H1 (cell line): ENCODE results near the gene PRDM2. TPM values are rescaled to one million over a fixed set of nuclear protein-coding genes. Genes with fewer than 3 reads are reported as not detected.

Experiments
- CTCF ChIA-PET: fragments of 300-600 bp; sonication (Branson Sonifier 250); formaldehyde crosslinking; loops from one replicate; lab custom pipeline; 2021; ENCODE audit not compliant: partially characterized antibody; lab: Charles Lee
- POLR2A ChIA-PET: fragments of 300-600 bp; sonication (Branson Sonifier 250); formaldehyde crosslinking; loops from one replicate; lab custom pipeline; 2021; ENCODE audit warnings: inconsistent platforms; ENCODE audit not compliant: partially characterized antibody; lab: Charles Lee
- DNase-seq, 2 experiments: peaks; one replicate each; pipeline versions ENCODE4 v3.0.0 to v3.0.0-alpha.2; 2010 to 2022; ENCODE audit warnings: low spot score in 2 of 2, low read depth in 1 of 2, mixed read lengths in 1 of 2
- FAIRE-seq: peaks from 2 replicates; lab custom pipeline; 2011; peaks lifted over from hg19 to GRCh38; lab: Jason Lieb, UNC
- H2AFZ ChIP-seq: 2 replicates; pipeline ENCODE4 v1.8.1; 2012; ENCODE audit warnings: low read length, inconsistent platforms
- H2AK5ac ChIP-seq: 2 replicates; pipeline ENCODE4 v1.6.1; 2013; ENCODE audit warnings: low read depth, low read length
- H2BK120ac ChIP-seq: replicated peaks from 2 replicates; pipeline ENCODE3; 2013; ENCODE audit warnings: low read depth, low read length, inconsistent platforms
- H2BK12ac ChIP-seq: 2 replicates; pipeline ENCODE4 v1.6.1; 2013; ENCODE audit warnings: low read depth, low read length
- H2BK15ac ChIP-seq: 2 replicates; pipeline ENCODE4 v1.6.1; 2013; ENCODE audit warnings: low read length
- H2BK20ac ChIP-seq: 2 replicates; pipeline ENCODE4 v1.6.1; 2013; ENCODE audit warnings: low read length
- H2BK5ac ChIP-seq: 2 replicates; pipeline ENCODE4 v1.6.1; 2013; ENCODE audit warnings: low read depth, low read length
- H3K14ac ChIP-seq: 2 replicates; pipeline ENCODE4 v1.6.1; 2013; ENCODE audit warnings: inconsistent platforms; ENCODE audit not compliant: insufficient read length
- H3K18ac ChIP-seq: 2 replicates; pipeline ENCODE4 v1.6.1; 2013; ENCODE audit warnings: low read length; ENCODE audit errors: extremely low read depth
- H3K23ac ChIP-seq: 2 replicates; pipeline ENCODE4 v1.6.1; 2013; ENCODE audit warnings: inconsistent platforms; ENCODE audit not compliant: insufficient read length
- H3K23me2 ChIP-seq: 2 replicates; pipeline ENCODE4 v1.6.1; 2013; ENCODE audit warnings: low read depth, low read length
- H3K27ac ChIP-seq: 2 replicates; pipeline ENCODE4 v1.6.1; 2011; ENCODE audit warnings: low read depth, low read length, inconsistent platforms
- H3K27me3 ChIP-seq, 4 experiments: replicated peaks in 1 of 4; 1 replicate in 1 of 4; 2 replicates in 3 of 4; pipeline versions ENCODE4 v1.6.1 to v1.8.1; 2011 to 2013; ENCODE audit warnings: low read length in 3 of 4, mild to moderate bottlenecking in 3 of 4, inconsistent platforms in 2 of 4, mixed read lengths in 2 of 4, moderate library complexity in 1 of 4; ENCODE audit not compliant: control insufficient read depth in 3 of 4, insufficient read depth in 3 of 4; ENCODE audit errors: extremely low read depth in 1 of 4
- H3K36me3 ChIP-seq, 4 experiments: 2 replicates each; pipeline versions ENCODE4 v1.6.1 to v1.8.1; 2011 to 2013; ENCODE audit warnings: mild to moderate bottlenecking in 4 of 4, low read length in 3 of 4, moderate library complexity in 2 of 4, control low read depth in 1 of 4, inconsistent platforms in 1 of 4; ENCODE audit not compliant: insufficient read depth in 4 of 4, control insufficient read depth in 2 of 4
- H3K4ac ChIP-seq: replicated peaks from 2 replicates; pipeline ENCODE3; 2013; ENCODE audit warnings: low read length, low read depth, mixed read lengths, inconsistent platforms; ENCODE audit not compliant: insufficient read length
- H3K4me1 ChIP-seq, 4 experiments: replicated peaks in 1 of 4; 1 replicate in 1 of 4; 2 replicates in 3 of 4; pipeline versions ENCODE4 v1.6.1 to v1.8.1; 2011 to 2013; ENCODE audit warnings: low read length in 3 of 4, inconsistent platforms in 2 of 4, mixed read lengths in 1 of 4; ENCODE audit not compliant: insufficient read depth in 4 of 4, control insufficient read depth in 3 of 4
- H3K4me2 ChIP-seq, 2 experiments: 2 replicates each; pipeline versions ENCODE4 v1.6.1 to v1.8.1; 2011 to 2013; ENCODE audit warnings: low read depth in 2 of 2, low read length in 2 of 2, control low read depth in 1 of 2, inconsistent platforms in 1 of 2, mild to moderate bottlenecking in 1 of 2; ENCODE audit not compliant: insufficient read depth in 1 of 2
- H3K4me3 ChIP-seq, 4 experiments: fragments of 200-600, 300-600 bp in 1 of 4; sonication (generic), shearing (Covaris generic), sonication (Bioruptor Twin) in 1 of 4; 2 replicates each; pipeline versions ENCODE4 v1.5.1 to v1.8.1; 2011 to 2016; ENCODE audit warnings: low read length in 4 of 4, low read depth in 3 of 4, control low read depth in 2 of 4, inconsistent platforms in 2 of 4, mild to moderate bottlenecking in 2 of 4, mixed read lengths in 1 of 4, moderate library complexity in 1 of 4; ENCODE audit not compliant: insufficient read depth in 2 of 4; ENCODE audit errors: extremely low read depth in 1 of 4
- H3K56ac ChIP-seq: replicated peaks from 2 replicates; pipeline ENCODE3; 2013; ENCODE audit warnings: low read depth, mild to moderate bottlenecking, mixed read lengths, low read length, inconsistent platforms; ENCODE audit not compliant: insufficient read length
- H3K79me1 ChIP-seq: 2 replicates; pipeline ENCODE4 v1.6.1; 2013; ENCODE audit warnings: low read depth, low read length, control low read depth
- H3K79me2 ChIP-seq, 2 experiments: 2 replicates each; pipeline versions ENCODE4 v1.6.1 to v1.8.1; 2012 to 2013; ENCODE audit warnings: low read length in 2 of 2, mild to moderate bottlenecking in 2 of 2, inconsistent platforms in 1 of 2; ENCODE audit not compliant: insufficient read depth in 2 of 2, control insufficient read depth in 1 of 2
- H3K9ac ChIP-seq, 4 experiments: replicated peaks in 1 of 4; 1 replicate in 1 of 4; 2 replicates in 3 of 4; pipeline versions ENCODE4 v1.6.1 to v1.8.1; 2011 to 2013; ENCODE audit warnings: low read depth in 3 of 4, low read length in 3 of 4, control low read depth in 2 of 4, mild to moderate bottlenecking in 2 of 4, moderate library complexity in 2 of 4, inconsistent platforms in 1 of 4; ENCODE audit errors: extremely low read depth in 1 of 4
- H3K9me3 ChIP-seq, 2 experiments: 2 replicates each; pipeline versions ENCODE4 v1.6.1 to v1.8.1; 2012 to 2013; ENCODE audit warnings: mild to moderate bottlenecking in 2 of 2, moderate library complexity in 2 of 2, control low read depth in 1 of 2, inconsistent platforms in 1 of 2, low read depth in 1 of 2, low read length in 1 of 2, mixed read lengths in 1 of 2; ENCODE audit not compliant: insufficient read depth in 2 of 2
- H4K20me1 ChIP-seq, 2 experiments: replicated peaks in 1 of 2; 2 replicates each; pipeline versions ENCODE3 to v1.8.1; 2011 to 2013; ENCODE audit warnings: inconsistent platforms in 2 of 2, low read length in 2 of 2, mild to moderate bottlenecking in 1 of 2; ENCODE audit not compliant: insufficient read depth in 2 of 2, control insufficient read depth in 1 of 2
- H4K5ac ChIP-seq: 2 replicates; pipeline ENCODE4 v1.6.1; 2013; ENCODE audit warnings: low read length, low read depth, mixed read lengths, inconsistent platforms; ENCODE audit not compliant: insufficient read length
- H4K8ac ChIP-seq: 2 replicates; pipeline ENCODE4 v1.8.0; 2013; ENCODE audit warnings: mild to moderate bottlenecking, moderate library complexity, low read length, inconsistent platforms; ENCODE audit not compliant: insufficient read depth; ENCODE audit errors: extremely low read depth
- H4K91ac ChIP-seq: replicated peaks from 2 replicates; pipeline ENCODE3; 2013; ENCODE audit warnings: low read length, mixed read lengths, inconsistent platforms; ENCODE audit not compliant: insufficient read length
- CEBPB ChIP-seq: IDR thresholded peaks from 2 replicates; pipeline ENCODE4 v1.6.1; 2012; ENCODE audit warnings: low read depth, low read length
- CTBP2 ChIP-seq: IDR thresholded peaks from 2 replicates; pipeline ENCODE4 v1.7.0; 2011; ENCODE audit warnings: borderline replicate concordance, mild to moderate bottlenecking, moderate library complexity, mixed read lengths, low read length; ENCODE audit not compliant: insufficient read depth, insufficient read length
- SIN3A ChIP-seq, 2 experiments: IDR thresholded peaks in 1 of 2; conservative IDR thresholded peaks in 1 of 2; 2 replicates each; pipeline ENCODE4 v1.6.1; 2011 to 2012; ENCODE audit warnings: low read length in 2 of 2, improper control_type of control experiment in 1 of 2, low read depth in 1 of 2, mild to moderate bottlenecking in 1 of 2
- SP4 ChIP-seq: IDR thresholded peaks from 2 replicates; pipeline ENCODE4 v1.6.1; 2012; ENCODE audit warnings: low read length, inconsistent platforms
- SRF ChIP-seq: IDR thresholded peaks from 2 replicates; pipeline ENCODE4 v1.6.1; 2011; ENCODE audit warnings: mild to moderate bottlenecking, low read depth, low read length, moderate library complexity
- SUZ12 ChIP-seq: fragments of 200-600 bp; sonication (generic); IDR thresholded peaks from 2 replicates; pipeline ENCODE4 v1.6.1; 2012; ENCODE audit warnings: mild to moderate bottlenecking, inconsistent platforms, low read length, moderate library complexity, mixed read lengths
- TAF7 ChIP-seq: optimal IDR thresholded peaks from 2 replicates; pipeline ENCODE3; 2011; ENCODE audit warnings: low read depth, mild to moderate bottlenecking, inconsistent platforms, low read length, moderate library complexity, borderline replicate concordance
- TBP ChIP-seq: IDR thresholded peaks from 2 replicates; pipeline ENCODE4 v1.6.1; 2011; ENCODE audit warnings: low read depth, low read length, improper control_type of control experiment
- TEAD4 ChIP-seq: IDR thresholded peaks from 2 replicates; pipeline ENCODE4 v1.6.1; 2012; ENCODE audit warnings: low read depth, low read length, inconsistent platforms, mixed read lengths
- WGBS, 2 experiments: shearing (Covaris generic) in 1 of 2; methylation state at CpG; one replicate each; pipeline versions ENCODE4 v1.1.6 to v1.1.7; 2013 to 2015; ENCODE audit warnings: low lambda C conversion rate in 2 of 2, mixed read lengths in 2 of 2, inconsistent platforms in 1 of 2, low coverage in 1 of 2, missing lambda C conversion rate in 1 of 2; ENCODE audit not compliant: insufficient replicate concordance in 2 of 2, insufficient coverage in 1 of 2, insufficient read length in 1 of 2; ENCODE audit errors: extremely low coverage in 1 of 2, missing lambda C conversion rate in 1 of 2; 5-methylcytosine and 5-hydroxymethylcytosine counted together
- polyA plus RNA-seq, 7 experiments: library from polyadenylated mRNA; depleted of rRNA in 3 of 7; stranded (reverse) in 5 of 7; unstranded in 2 of 7; fragments of >200 nt in 5 of 7; fragments of 200-250 nt in 2 of 7; gene quantifications; 1 replicate in 5 of 7; 2 replicates in 1 of 7; 4 replicates in 1 of 7; pipeline versions ENCODE4 v1.2.1 to v1.2.3, GENCODE V29; 2011 to 2013; ENCODE audit warnings: missing spikeins in 2 of 7, mixed read lengths in 2 of 7
- total RNA-seq: library from RNA; stranded (reverse); fragmentation: NEBNext Ultra II Directional; extraction: Animal tissue kit (Norgen Biotek cat#: 25700); gene quantifications from 2 replicates; pipeline ENCODE4 v1.2.1, GENCODE V29; 2021

PRDM2 gene
- total and polyA plus RNA-seq, 2 of the 8 experiments (the other 6 are each of a cell fraction or from before 2014, with no cell fraction given): 5.8 to 21.2 TPM

DNA sequence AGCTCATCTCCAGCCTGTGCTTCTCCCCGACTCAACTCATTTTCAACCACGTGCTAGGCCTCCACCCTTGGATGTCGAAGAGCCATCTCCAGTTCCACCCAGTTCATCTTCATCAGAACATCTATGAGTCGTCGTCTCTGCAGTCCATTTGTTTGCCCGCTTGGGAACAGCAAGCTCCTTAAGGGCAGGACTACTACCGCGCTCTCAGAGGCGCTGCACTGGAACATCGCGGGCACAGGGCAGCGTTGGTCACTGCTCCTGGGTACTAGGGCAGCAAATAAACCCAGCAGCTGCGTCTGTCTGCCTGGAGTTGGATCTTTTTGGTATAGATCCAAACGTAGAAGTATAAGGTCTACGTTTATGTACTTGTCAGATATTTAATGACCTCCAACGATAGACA lies 478 bp upstream of the PRDM2 start:
- Histone ChIP-seq H3K4me3 (peak overlapping the region; percentile 61 to 83 (median 66)), H3K9ac (peak overlapping the region in 1 of 4 experiments; percentile 66; a peak in 2 of 7 replicates), H3K56ac (peak overlapping the region; percentile 25), H3K14ac (no peak overlapping the region), H2AFZ (peak overlapping the region; percentile 76), H3K27me3 (peaks cover 1 to 18% (median 14%) of the 10 kb centered on the region in 4 experiments), H2AK5ac (no peak overlapping the region), H3K18ac (0 out of 2 replicates have a peak overlapping the region, but pooled peaks have one; percentile 56), H3K4ac (no peak overlapping the region), H3K4me1 (peaks cover 0 to 7% (median 2%) of the 10 kb centered on the region in 4 experiments; a peak in 3 of 7 replicates), H3K79me2 (peaks cover 0 to 27% of the 10 kb centered on the region in 2 experiments; a peak in 2 of 4 replicates), H3K23me2 (peaks cover 4% of the 10 kb centered on the region), H2BK20ac (no peak overlapping the region), H4K8ac (peak overlapping the region; percentile 73; the same call in 1 of the 2 replicates), H3K23ac (no peak overlapping the region), H3K27ac (no peak overlapping the region), H4K91ac (peak overlapping the region; percentile 8), H2BK15ac (no peak overlapping the region), H3K9me3 (peaks cover 9 to 11% of the 10 kb centered on the region in 2 experiments; a peak in 3 of 4 replicates), H4K5ac (peak overlapping the region; percentile 28), H3K4me2 (peak overlapping the region; percentile 70 to 79), H2BK12ac (0 out of 2 replicates have a peak overlapping the region, but pooled peaks have one; percentile 4), H3K36me3 (no peaks in the 10 kb centered on the region), H4K20me1 (peaks cover 0 to 3% of the 10 kb centered on the region in 2 experiments), H2BK5ac (no peak overlapping the region), H3K79me1 (no peaks in the 10 kb centered on the region), H2BK120ac (no peak overlapping the region)
- ChIA-PET POLR2A (interaction anchor here (0.7 to 1.1 kb wide), 3 partner anchors 16 to 77 kb away, joined by 3 to 4 read pairs (median 3); no protein-coding TSS in a partner anchor), CTCF (no interaction called here)
- DNase-seq (peak in 1 of 2 experiments; percentile 48), FAIRE-seq (no peak)
- 70% methylated on average over 16 of the region's 16 CpGs; no CpG with 5 or more reads in 1 of the 2 experiments for WGBS, 2 experiments
- TF ChIP-seq SRF (no peak), TAF7 (no peak), SUZ12 (no peak), CTBP2 (no peak), TBP (no peak), CEBPB (no peak), SIN3A (conservative IDR thresholded peaks at IDR 0.05 in 1 of 2, IDR thresholded peaks at IDR 0.05 in 1 of 2; ENCODE audit: low read depth in 1 of 2, low read length in 2 of 2) (no peak), TEAD4 (no peak), SP4 (no peak)
